ENCODE measurements around the gene CAMK2B. TPM values are rescaled to one million over a fixed set of nuclear protein-coding genes. Genes with fewer than 3 reads are reported as not detected.

CAMK2B gene
- total RNA-seq, 1 donor = not detected

- H3K4me3 ChIP-seq (ENCODE audit: low read depth, low read length) = no peak overlapping the region
- DNase-seq (ENCODE audit: low read depth) = peak; percentile 10
- TF ChIP-seq, protein P1, sequence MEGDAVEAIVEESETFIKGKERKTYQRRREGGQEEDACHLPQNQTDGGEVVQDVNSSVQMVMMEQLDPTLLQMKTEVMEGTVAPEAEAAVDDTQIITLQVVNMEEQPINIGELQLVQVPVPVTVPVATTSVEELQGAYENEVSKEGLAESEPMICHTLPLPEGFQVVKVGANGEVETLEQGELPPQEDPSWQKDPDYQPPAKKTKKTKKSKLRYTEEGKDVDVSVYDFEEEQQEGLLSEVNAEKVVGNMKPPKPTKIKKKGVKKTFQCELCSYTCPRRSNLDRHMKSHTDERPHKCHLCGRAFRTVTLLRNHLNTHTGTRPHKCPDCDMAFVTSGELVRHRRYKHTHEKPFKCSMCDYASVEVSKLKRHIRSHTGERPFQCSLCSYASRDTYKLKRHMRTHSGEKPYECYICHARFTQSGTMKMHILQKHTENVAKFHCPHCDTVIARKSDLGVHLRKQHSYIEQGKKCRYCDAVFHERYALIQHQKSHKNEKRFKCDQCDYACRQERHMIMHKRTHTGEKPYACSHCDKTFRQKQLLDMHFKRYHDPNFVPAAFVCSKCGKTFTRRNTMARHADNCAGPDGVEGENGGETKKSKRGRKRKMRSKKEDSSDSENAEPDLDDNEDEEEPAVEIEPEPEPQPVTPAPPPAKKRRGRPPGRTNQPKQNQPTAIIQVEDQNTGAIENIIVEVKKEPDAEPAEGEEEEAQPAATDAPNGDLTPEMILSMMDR (IDR thresholded peaks at IDR 0.05; ENCODE audit: insufficient read depth, low read depth, low read length) = no peak
Observed at GRCh38 chr7:44333911-44334733, 8.7 kb upstream of the CAMK2B start.

- no peak overlapping the region for H3K4me3 ChIP-seq (ENCODE audit: low read depth, low read length)
- TF ChIP-seq, protein P1 (IDR thresholded peaks at IDR 0.05; ENCODE audit: insufficient read depth, low read depth, low read length) = no peak
- no peak for DNase-seq (ENCODE audit: low read depth)
Observed at GRCh38 chr7:44331682-44332081, 6.3 kb upstream of the CAMK2B start.

DNA sequence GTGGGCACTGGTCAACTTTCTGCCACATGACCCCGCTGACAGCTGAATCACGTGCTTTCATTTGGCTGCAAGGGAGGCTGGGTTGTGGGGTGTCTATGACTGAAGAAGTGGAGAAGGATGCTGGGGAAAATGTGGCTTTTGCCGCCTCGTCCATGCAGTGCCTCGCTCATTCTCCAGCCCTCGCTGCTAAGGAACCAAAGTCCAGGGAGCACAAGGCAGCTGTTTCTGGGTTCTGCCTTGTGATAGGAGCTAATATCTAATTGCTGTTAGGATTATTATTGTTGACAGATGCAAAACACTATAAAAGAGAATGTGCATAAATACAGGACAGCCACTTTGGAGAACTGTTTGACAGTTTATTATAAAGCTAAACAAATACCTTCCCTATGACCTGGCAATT, 4.9 kb upstream of the CAMK2B start:
- H3K4me3 ChIP-seq (ENCODE audit: low read depth, low read length) = no peak overlapping the region
- TF ChIP-seq, protein P1 (IDR thresholded peaks at IDR 0.05; ENCODE audit: insufficient read depth, low read depth, low read length) = no peak
- peak; percentile 13 for DNase-seq (ENCODE audit: low read depth)

- TF ChIP-seq, protein P1 (IDR thresholded peaks at IDR 0.05; ENCODE audit: insufficient read depth, low read depth, low read length) = no peak
- no peak for DNase-seq (ENCODE audit: low read depth)
Observed at GRCh38 chr7:44329888-44330287, 4.5 kb upstream of the CAMK2B start.

DNA sequence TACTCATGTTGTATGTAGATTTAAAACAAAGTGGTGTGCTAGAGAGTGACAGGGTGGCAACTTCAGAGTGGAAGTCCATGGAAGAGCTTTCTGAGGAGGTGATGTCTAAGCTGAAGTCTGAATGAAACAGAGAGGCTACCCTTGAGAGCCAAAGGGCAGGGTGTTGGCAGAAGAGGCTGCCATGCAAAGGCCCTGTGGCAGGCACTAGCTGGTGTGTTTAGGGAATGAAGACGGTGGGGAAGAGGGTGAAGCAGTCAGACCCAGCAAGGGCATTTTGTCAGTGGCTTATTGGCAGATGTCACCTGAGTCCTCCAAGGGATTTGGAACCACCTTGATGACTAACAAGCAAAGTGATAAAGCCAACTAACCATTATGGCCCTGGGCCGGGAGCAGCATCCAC, 3.7 kb upstream of the CAMK2B start:
- TF ChIP-seq, protein P1 (IDR thresholded peaks at IDR 0.05; ENCODE audit: insufficient read depth, low read depth, low read length) = no peak
- no peak overlapping the region for H3K4me3 ChIP-seq (ENCODE audit: low read depth, low read length)
- no peak for DNase-seq (ENCODE audit: low read depth)

More at GRCh38 chr7:44329888-44330287, 4.5 kb upstream of the CAMK2B start:
- no peak overlapping the region for H3K4me3 ChIP-seq (ENCODE audit: low read depth, low read length)

GRCh38 chr7:44327981-44328380, 2.6 kb upstream of the CAMK2B start:
- TF ChIP-seq, protein P1 (IDR thresholded peaks at IDR 0.05; ENCODE audit: insufficient read depth, low read depth, low read length) = no peak

More at GRCh38 chr7:44327981-44328380, 2.6 kb upstream of the CAMK2B start:
- DNase-seq (ENCODE audit: low read depth) = no peak
- H3K4me3 ChIP-seq (ENCODE audit: low read depth, low read length) = no peak overlapping the region

Data from fibroblast of villous mesenchyme (primary cell).